ENCODE results near the gene ISLR. TPM values are rescaled to one million over a fixed set of nuclear protein-coding genes. Genes with fewer than 3 reads are reported as not detected.

Gene ISLR
- polyA plus RNA-seq, 2 of the 4 experiments (the other 2 are of a cell fraction), result 0.10 to 0.43 TPM

- ChIA-PET POLR2A (interaction anchor here (1.0 to 1.7 kb wide), 3 partner anchors 15 to 59 kb away, joined by 3 to 6 read pairs (median 4); no protein-coding TSS in a partner anchor), CTCF (interaction anchor here (0.8 to 4.8 kb wide), 3 partner anchors 9 to 17 kb away, joined by 4 to 26 read pairs (median 5); partner anchors contain the start of gene STRA6)
- WGBS (ENCODE audit: missing lambda C conversion rate), result 93% methylated on average over 6 of the region's 6 CpGs
- no peak for FAIRE-seq
- Histone ChIP-seq H3K4me3 (no peak overlapping the region), H3K4me2 (peak overlapping the region; percentile 44), H3K4me1 (peaks cover 72% of the 10 kb centered on the region), H3K9me3 (no peaks in the 10 kb centered on the region), H3K27ac (peak overlapping the region; percentile 90 to 97)
- no peak for ATAC-seq
- TF ChIP-seq FOSB (CRISPR knock-in tag; IDR thresholded peaks at IDR 0.05) (no peak), TFCP2L1 (CRISPR knock-in tag; IDR thresholded peaks at IDR 0.05) (no peak), RCOR1 (IDR thresholded peaks at IDR 0.05; ENCODE audit: low read depth, low read length) (no peak), FOXS1 (CRISPR knock-in tag; IDR thresholded peaks at IDR 0.05) (no peak), JUN (IDR thresholded peaks at IDR 0.05) (no peak), NFE2L2 (conservative IDR thresholded peaks at IDR 0.05; ENCODE audit: low read length) (no peak), HOXB13 (CRISPR knock-in tag; IDR thresholded peaks at IDR 0.05; ENCODE audit: low read depth) (no peak), CHD4 (IDR thresholded peaks at IDR 0.05; ENCODE audit: borderline replicate concordance) (no peak), KDM5A (IDR thresholded peaks at IDR 0.05) (no peak), EHF (CRISPR knock-in tag; IDR thresholded peaks at IDR 0.05) (no peak), EHMT2 (IDR thresholded peaks at IDR 0.05; ENCODE audit: low read depth) (no peak), HOXA7 (CRISPR knock-in tag; IDR thresholded peaks at IDR 0.05) (no peak), NPAS2 (CRISPR knock-in tag; IDR thresholded peaks at IDR 0.05; ENCODE audit: borderline replicate concordance) (no peak), E2F6 (IDR thresholded peaks at IDR 0.05; ENCODE audit: borderline replicate concordance, low read depth) (no peak), SREBF2 (IDR thresholded peaks at IDR 0.05) (no peak), TP53 (CRISPR knock-in tag; IDR thresholded peaks at IDR 0.05) (no peak), RARB (CRISPR knock-in tag; IDR thresholded peaks at IDR 0.05) (no peak)
- TF ChIP-seq, protein P1, sequence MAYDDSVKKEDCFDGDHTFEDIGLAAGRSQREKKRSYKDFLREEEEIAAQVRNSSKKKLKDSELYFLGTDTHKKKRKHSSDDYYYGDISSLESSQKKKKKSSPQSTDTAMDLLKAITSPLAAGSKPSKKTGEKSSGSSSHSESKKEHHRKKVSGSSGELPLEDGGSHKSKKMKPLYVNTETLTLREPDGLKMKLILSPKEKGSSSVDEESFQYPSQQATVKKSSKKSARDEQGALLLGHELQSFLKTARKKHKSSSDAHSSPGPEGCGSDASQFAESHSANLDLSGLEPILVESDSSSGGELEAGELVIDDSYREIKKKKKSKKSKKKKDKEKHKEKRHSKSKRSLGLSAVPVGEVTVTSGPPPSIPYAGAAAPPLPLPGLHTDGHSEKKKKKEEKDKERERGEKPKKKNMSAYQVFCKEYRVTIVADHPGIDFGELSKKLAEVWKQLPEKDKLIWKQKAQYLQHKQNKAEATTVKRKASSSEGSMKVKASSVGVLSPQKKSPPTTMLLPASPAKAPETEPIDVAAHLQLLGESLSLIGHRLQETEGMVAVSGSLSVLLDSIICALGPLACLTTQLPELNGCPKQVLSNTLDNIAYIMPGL (CRISPR knock-in tag; IDR thresholded peaks at IDR 0.05; ENCODE audit: borderline replicate concordance), result no peak
- no peak for DNase-seq (ENCODE audit: low read depth in 1 of 2, low spot score in 1 of 2)
These were observed 20.4 kb downstream of the ISLR start for GRCh38 chr15:74193905-74194304.

DNA sequence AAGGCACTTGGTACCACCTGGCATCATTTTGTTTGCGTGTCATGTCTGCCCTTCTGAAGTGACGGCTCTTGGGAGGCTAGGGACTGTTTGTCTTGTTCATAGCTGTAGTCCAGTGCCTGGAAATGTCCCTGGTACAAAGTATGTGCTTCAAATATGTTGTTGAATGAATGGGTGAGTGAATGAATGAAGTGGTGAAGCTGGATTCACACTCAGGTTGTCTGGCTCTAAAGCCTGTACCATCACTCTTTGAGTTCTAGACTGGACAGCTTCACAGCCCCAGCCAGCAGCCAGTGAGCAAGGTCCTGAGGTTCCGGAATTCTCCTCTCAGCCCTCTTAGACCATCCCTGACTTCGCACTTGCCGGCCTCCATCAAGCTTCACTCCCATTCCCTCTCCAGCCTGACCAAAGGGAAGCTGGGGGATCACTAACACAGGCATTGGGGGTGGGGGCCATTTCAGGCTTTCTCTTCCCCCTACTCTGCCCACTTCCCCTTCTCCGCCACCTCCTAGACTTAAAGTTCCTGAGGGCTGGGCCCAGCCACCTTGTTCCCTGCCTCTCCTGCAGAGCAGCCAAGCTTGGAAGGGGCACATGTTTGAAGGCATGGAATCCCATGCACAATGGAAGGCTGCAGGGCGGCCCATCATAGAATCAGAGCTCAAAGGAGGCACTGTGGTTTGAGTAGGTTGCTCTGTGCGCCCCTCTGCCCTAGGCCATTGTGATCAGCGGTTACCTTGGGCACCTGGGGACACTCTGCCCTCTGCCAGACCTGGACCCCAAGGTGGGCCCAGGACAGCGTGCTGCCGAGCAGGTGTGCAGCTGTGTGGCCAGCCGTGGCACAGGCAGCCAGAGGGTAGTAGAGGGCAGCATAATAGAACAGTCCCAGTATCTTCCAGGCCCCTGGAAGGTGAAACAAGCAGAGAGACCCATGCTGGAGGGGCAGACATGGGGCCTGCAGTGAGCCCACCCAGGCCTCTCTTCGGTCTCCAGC, 21.4 kb downstream of the ISLR start:
- POLR2A ChIA-PET, result interaction anchor here (1.8 to 3.0 kb wide), 2 partner anchors 9 to 15 kb away, joined by 10 to 19 read pairs; no protein-coding TSS in a partner anchor
- 94% methylated on average over 8 of the region's 13 CpGs for WGBS (ENCODE audit: missing lambda C conversion rate)
- no peaks in the 10 kb centered on the region for H3K9me3 ChIP-seq
- no peak overlapping the region for H3K4me3 ChIP-seq
- peak overlapping the region; percentile 76; the same call in 2 of the 3 replicates for H3K4me2 ChIP-seq
- peak overlapping the region; percentile 90 to 97 for H3K27ac ChIP-seq
- ATAC-seq (no peak), DNase-seq (ENCODE audit: low read depth in 1 of 2, low spot score in 1 of 2) (no peak), FAIRE-seq (no peak)
- peaks cover 82% of the 10 kb centered on the region for H3K4me1 ChIP-seq
- CTCF ChIA-PET, result interaction anchor here (0.6 to 2.0 kb wide), 5 partner anchors 8 to 102 kb away, joined by 3 to 7 read pairs (median 4); partner anchors contain the start of gene STRA6
- TF ChIP-seq CBX8 (IDR thresholded peaks at IDR 0.05) (no peak), TFCP2L1 (CRISPR knock-in tag; IDR thresholded peaks at IDR 0.05) (no peak), REST (IDR thresholded peaks at IDR 0.05) (no peak), CBX2 (IDR thresholded peaks at IDR 0.05; ENCODE audit: borderline replicate concordance, low read depth) (no peak), MYC (IDR thresholded peaks at IDR 0.05; ENCODE audit: borderline replicate concordance, low read length) (no peak), RARB (CRISPR knock-in tag; IDR thresholded peaks at IDR 0.05) (no peak), JUN (IDR thresholded peaks at IDR 0.05) (no peak), HDAC2 (IDR thresholded peaks at IDR 0.05) (no peak), CHD2 (IDR thresholded peaks at IDR 0.05; ENCODE audit: low read length, partially characterized antibody) (no peak), SMC3 (IDR thresholded peaks at IDR 0.05) (no peak), RNF2 (IDR thresholded peaks at IDR 0.05; ENCODE audit: borderline replicate concordance, low read depth) (no peak), ZSCAN20 (CRISPR knock-in tag; IDR thresholded peaks at IDR 0.05) (no peak), ZNF302 (CRISPR knock-in tag; IDR thresholded peaks at IDR 0.05) (no peak)
- TF ChIP-seq, protein P1 (CRISPR knock-in tag; IDR thresholded peaks at IDR 0.05; ENCODE audit: borderline replicate concordance), result no peak

Measured in A549 (cell line).